CD14-positive monocyte (primary cell): Measurements from ENCODE around the gene PPOX. TPM values are rescaled to one million over a fixed set of nuclear protein-coding genes. Genes with fewer than 3 reads are reported as not detected.
A peak's percentile ranks its signal among the peaks of the same experiment; 100 is the strongest.

ENCODE experiments used
- DNase-seq, 3 donors: peaks; one replicate each; pipeline ENCODE4 v3.0.0-alpha.2; 2011 to 2022
- H2AFZ ChIP-seq: 2 replicates; pipeline ENCODE4 v1.6.0; 2012; ENCODE audit warnings: mild to moderate bottlenecking, low read depth, low read length, inconsistent platforms; ENCODE audit not compliant: insufficient read depth, poor library complexity, severe bottlenecking
- H3K27ac ChIP-seq, 2 donors: 1 replicate in 1 of 2; 2 replicates in 1 of 2; pipeline ENCODE4 v1.5.1; 2012 to 2013; ENCODE audit warnings: low read length in 2 of 2, control low read depth in 1 of 2, inconsistent platforms in 1 of 2, low read depth in 1 of 2, mild to moderate bottlenecking in 1 of 2
- H3K27me3 ChIP-seq, 2 donors: one replicate each; pipeline versions ENCODE4 v1.6.0 to v1.6.1; 2011 to 2013; ENCODE audit warnings: low read length in 2 of 2; ENCODE audit not compliant: control insufficient read depth in 2 of 2, insufficient read depth in 2 of 2
- H3K36me3 ChIP-seq, 2 donors: replicated peaks in 1 of 2; 1 replicate in 1 of 2; 2 replicates in 1 of 2; pipeline versions ENCODE4 v1.5.1 to v1.6.1; 2012 to 2013; ENCODE audit warnings: low read length in 2 of 2, control low read depth in 1 of 2, inconsistent platforms in 1 of 2, mild to moderate bottlenecking in 1 of 2; ENCODE audit not compliant: insufficient read depth in 2 of 2, control insufficient read depth in 1 of 2
- H3K4me1 ChIP-seq, 2 donors: 1 replicate in 1 of 2; 2 replicates in 1 of 2; pipeline versions ENCODE4 v1.5.1 to v1.6.1; 2012 to 2013; ENCODE audit warnings: low read length in 2 of 2, control low read depth in 1 of 2, inconsistent platforms in 1 of 2, mild to moderate bottlenecking in 1 of 2, moderate library complexity in 1 of 2; ENCODE audit not compliant: insufficient read depth in 2 of 2, control insufficient read depth in 1 of 2
- H3K4me2 ChIP-seq: replicated peaks from 2 replicates; pipeline ENCODE3; 2012; ENCODE audit warnings: low read length, moderate library complexity, mild to moderate bottlenecking; ENCODE audit not compliant: poor library complexity, severe bottlenecking; ENCODE audit errors: extremely low read depth
- H3K4me3 ChIP-seq, 3 experiments: fragments of 200-600 bp in 1 of 3; sonication (generic) in 1 of 3; replicated peaks in 1 of 3; 1 replicate in 2 of 3; 2 replicates in 1 of 3; pipeline ENCODE4 v1.5.1; 2011 to 2013; ENCODE audit warnings: low read length in 3 of 3, mild to moderate bottlenecking in 3 of 3, control low read depth in 2 of 3, low read depth in 2 of 3, inconsistent platforms in 1 of 3, moderate library complexity in 1 of 3
- H3K79me2 ChIP-seq: 2 replicates; pipeline ENCODE4 v1.6.0; 2012; ENCODE audit warnings: mild to moderate bottlenecking, control low read depth, inconsistent platforms, low read length, moderate library complexity; ENCODE audit not compliant: insufficient read depth
- H3K9ac ChIP-seq: 2 replicates; pipeline ENCODE4 v1.6.0; 2017; ENCODE audit warnings: low read length, mild to moderate bottlenecking; ENCODE audit not compliant: insufficient read depth, poor library complexity, severe bottlenecking
- H3K9me3 ChIP-seq, 2 donors: replicated peaks in 1 of 2; 1 replicate in 1 of 2; 2 replicates in 1 of 2; pipeline versions ENCODE4 v1.5.1 to v1.6.1; 2012 to 2013; ENCODE audit warnings: low read length in 2 of 2, control low read depth in 1 of 2; ENCODE audit not compliant: control insufficient read depth in 1 of 2, insufficient read depth in 1 of 2
- H4K20me1 ChIP-seq: 2 replicates; pipeline ENCODE4 v1.6.0; 2012; ENCODE audit warnings: mild to moderate bottlenecking, low read length, control low read depth, moderate library complexity; ENCODE audit not compliant: insufficient read depth
- H3K27ac Mint-ChIP-seq, 7 donors: one replicate each; pipeline ENCODE4 v1.8.0; 2020; ENCODE audit warnings: mild to moderate bottlenecking in 7 of 7, mixed read lengths in 7 of 7, moderate library complexity in 6 of 7, inconsistent platforms in 2 of 7
- H3K27me3 Mint-ChIP-seq, 3 donors: one replicate each; pipeline ENCODE4 v1.8.0; 2021 to 2022; ENCODE audit warnings: low read depth in 3 of 3, mild to moderate bottlenecking in 3 of 3, mixed read lengths in 3 of 3, moderate library complexity in 3 of 3, inconsistent platforms in 1 of 3
- H3K36me3 Mint-ChIP-seq, 2 donors: one replicate each; pipeline ENCODE4 v1.8.0; 2020; ENCODE audit warnings: mixed read lengths in 2 of 2, inconsistent platforms in 1 of 2, mild to moderate bottlenecking in 1 of 2
- H3K4me1 Mint-ChIP-seq: one replicate; pipeline ENCODE4 v1.8.0; 2020; ENCODE audit warnings: mild to moderate bottlenecking, mixed read lengths
- H3K4me3 Mint-ChIP-seq, 2 donors: one replicate each; pipeline ENCODE4 v1.8.0; 2020; ENCODE audit warnings: mild to moderate bottlenecking in 2 of 2, mixed read lengths in 2 of 2, moderate library complexity in 1 of 2
- H3K9me3 Mint-ChIP-seq, 7 donors: one replicate each; pipeline ENCODE4 v1.8.0; 2020 to 2022; ENCODE audit warnings: mixed read lengths in 7 of 7, mild to moderate bottlenecking in 6 of 7, moderate library complexity in 6 of 7, inconsistent platforms in 2 of 7
- CTCF ChIP-seq: fragments of 200-600 bp; IDR thresholded peaks from one replicate; pipeline ENCODE4 v1.8.0; 2022; ENCODE audit warnings: antibody characterized with exemption, mild to moderate bottlenecking
- WGBS: methylation state at CpG from one replicate; pipeline ENCODE4 v1.1.5; 2013; ENCODE audit warnings: missing lambda C conversion rate; ENCODE audit not compliant: insufficient coverage; 5-methylcytosine and 5-hydroxymethylcytosine counted together
- intact Hi-C, 2 donors: fragments of 100-400 bp; cut with micrococcal nuclease; formaldehyde crosslinking; loops; one replicate each; pipeline versions ENCODE4 v1.15.0 to v1.15.1; 2023
- polyA plus RNA-seq, 3 donors: library from polyadenylated mRNA; depleted of rRNA in 1 of 3; unstranded in 2 of 3; stranded (reverse) in 1 of 3; fragments of 300-500 nt in 2 of 3; fragments of >200 nt in 1 of 3; fragmentation: Illumina TruSeq in 2 of 3; gene quantifications; 1 replicate in 2 of 3; 2 replicates in 1 of 3; pipeline ENCODE4 v1.2.3, GENCODE V29; 2012 to 2021

The PPOX gene
- polyA plus RNA-seq, 3 donors: 10.5 to 42.6 (median 10.8) TPM

GRCh38 chr1:161195171-161195570, 28.9 kb downstream of the PPOX start:
- Histone ChIP-seq H3K36me3 (no peaks in the 10 kb centered on the region), H3K27ac (peak overlapping the region; percentile 7 to 53), H2AFZ (peak overlapping the region; percentile 1), H3K27me3 (no peaks in the 10 kb centered on the region), H3K9me3 (no peaks in the 10 kb centered on the region), H3K4me1 (peaks cover 43 to 48% of the 10 kb centered on the region in 2 donors), H3K9ac (no peak overlapping the region), H3K79me2 (no peaks in the 10 kb centered on the region), H3K4me2 (peak overlapping the region; percentile 37), H4K20me1 (no peaks in the 10 kb centered on the region), H3K4me3 (peak overlapping the region in 1 of 3 experiments; percentile 24)
- 54% methylated on average over 3 of the region's 4 CpGs for WGBS
- H3K4me3 Mint-ChIP-seq: peak overlapping the region in 1 of 2 donors; percentile 55
- peak overlapping the region; percentile 19 to 88 (median 87) for H3K27ac Mint-ChIP-seq
- peaks cover 59% of the 10 kb centered on the region for H3K4me1 Mint-ChIP-seq
- no peaks in the 10 kb centered on the region for H3K9me3 Mint-ChIP-seq
- intact Hi-C loops: no loop called here
- DNase-seq: peak; percentile 38 to 46 (median 46)
- no peaks in the 10 kb centered on the region for H3K36me3 Mint-ChIP-seq
- no peak for TF ChIP-seq CTCF
- peaks cover 0 to 2% (median 1%) of the 10 kb centered on the region in 3 donors for H3K27me3 Mint-ChIP-seq

GRCh38 chr1:161196111-161196510, 29.9 kb downstream of the PPOX start:
- no peaks in the 10 kb centered on the region for H4K20me1 ChIP-seq
- DNase-seq: no peak
- Mint-ChIP-seq H3K36me3 (no peaks in the 10 kb centered on the region), H3K27me3 (peaks cover 0 to 2% (median 1%) of the 10 kb centered on the region in 3 donors), H3K4me3 (no peak overlapping the region), H3K9me3 (no peaks in the 10 kb centered on the region), H3K27ac (peak overlapping the region in 3 of 7 donors; percentile 50 to 63 (median 59)), H3K4me1 (peaks cover 64% of the 10 kb centered on the region)
- 100% methylated on average over 4 of the region's 7 CpGs for WGBS
- no peak overlapping the region for H3K4me2 ChIP-seq
- no peak for TF ChIP-seq CTCF
- no peak overlapping the region for H3K27ac ChIP-seq
- no peaks in the 10 kb centered on the region for H3K27me3 ChIP-seq
- intact Hi-C loops: no loop called here
- H3K4me1 ChIP-seq: peaks cover 52 to 57% of the 10 kb centered on the region in 2 donors
- no peaks in the 10 kb centered on the region for H3K36me3 ChIP-seq
- no peak overlapping the region for H2AFZ ChIP-seq
- H3K9ac ChIP-seq: no peak overlapping the region
- H3K4me3 ChIP-seq: no peak overlapping the region
- H3K9me3 ChIP-seq: no peaks in the 10 kb centered on the region
- no peaks in the 10 kb centered on the region for H3K79me2 ChIP-seq
